PC-9 (cell line): ENCODE data around the gene EHBP1. TPM values are rescaled to one million over a fixed set of nuclear protein-coding genes. Genes with fewer than 3 reads are reported as not detected.

Experiments
- BruUV-seq: library from RNA; stranded (reverse); fragments of 400-500 nt; replicated peaks from 2 replicates; lab custom pipeline; 2021; lab: Mats Ljungman, UMichigan
- CTCF ChIA-PET: fragments of 300-600 bp; sonication (Branson Sonifier 250); formaldehyde crosslinking; loops from one replicate; lab custom pipeline; 2022; ENCODE audit warnings: antibody characterized with exemption; lab: Charles Lee
- POLR2A ChIA-PET: fragments of 300-600 bp; sonication (Branson Sonifier 250); formaldehyde crosslinking; loops from one replicate; lab custom pipeline; 2022; ENCODE audit warnings: antibody characterized with exemption; ENCODE audit not compliant: unreplicated experiment; lab: Charles Lee
- DNase-seq, 2 experiments: peaks; one replicate each; pipeline versions ENCODE4 v3.0.0 to v3.0.0-alpha.2; 2015 to 2022; ENCODE audit warnings: mixed read lengths in 1 of 2
- H2AFZ ChIP-seq: fragments of 200-600 bp; sonication (generic); 2 replicates; pipeline ENCODE4 v1.8.1; 2017; ENCODE audit warnings: antibody characterized with exemption
- H3F3A ChIP-seq: fragments of 200-600 bp; sonication (generic); 2 replicates; pipeline ENCODE4 v1.8.1; 2017; ENCODE audit warnings: antibody characterized with exemption, mild to moderate bottlenecking, low read depth; ENCODE audit not compliant: insufficient read depth
- H3K27ac ChIP-seq: fragments of 200-600 bp; sonication (generic); 2 replicates; pipeline ENCODE4 v1.6.1; 2016; ENCODE audit warnings: mixed run types
- H3K27me3 ChIP-seq: fragments of 200-600 bp; sonication (generic); 2 replicates; pipeline ENCODE4 v1.6.1; 2016; ENCODE audit warnings: low read depth, mixed run types; ENCODE audit not compliant: insufficient read depth
- H3K36me3 ChIP-seq: fragments of 200-600 bp; sonication (generic); 2 replicates; pipeline ENCODE4 v1.6.1; 2016; ENCODE audit warnings: low read depth, mixed run types
- H3K4me1 ChIP-seq: fragments of 200-600 bp; sonication (generic); replicated peaks from 2 replicates; pipeline ENCODE4 v1.6.1; 2016; ENCODE audit warnings: mixed run types; ENCODE audit not compliant: insufficient read depth
- H3K4me2 ChIP-seq: fragments of 200-600 bp; sonication (generic); 2 replicates; pipeline ENCODE4 v1.6.1; 2017; ENCODE audit warnings: mixed run types
- H3K4me3 ChIP-seq: fragments of 200-600 bp; sonication (generic); 2 replicates; pipeline ENCODE4 v1.6.1; 2016; ENCODE audit warnings: mixed run types
- H3K79me2 ChIP-seq: fragments of 200-600 bp; sonication (generic); 2 replicates; pipeline ENCODE4 v1.6.1; 2017; ENCODE audit warnings: low read depth, mixed run types
- H3K9me2 ChIP-seq: fragments of 200-600 bp; sonication (generic); 2 replicates; pipeline ENCODE4 v1.8.1; 2017; ENCODE audit warnings: mild to moderate bottlenecking; ENCODE audit not compliant: insufficient read depth
- H3K9me3 ChIP-seq: fragments of 200-600 bp; sonication (generic); 2 replicates; pipeline ENCODE4 v1.8.1; 2016; ENCODE audit warnings: low read depth; ENCODE audit not compliant: insufficient read depth
- H4K20me1 ChIP-seq: fragments of 200-600 bp; sonication (generic); 2 replicates; pipeline ENCODE4 v1.8.1; 2017; ENCODE audit not compliant: insufficient read depth
- EZH2 ChIP-seq: fragments of 200-600 bp; sonication (generic); IDR thresholded peaks from 2 replicates; pipeline ENCODE4 v1.8.0; 2017; ENCODE audit warnings: antibody characterized with exemption, low read depth
- intact Hi-C: fragments of 100-400 bp; cut with micrococcal nuclease; formaldehyde crosslinking; loops from one replicate; pipeline ENCODE4 v1.10.0; 2022; ENCODE audit not compliant: unreplicated experiment
- total RNA-seq: library from RNA; stranded (reverse); gene quantifications from 2 replicates; pipeline ENCODE4 v1.2.3, GENCODE V29; 2021
- TF ChIP-seq, protein P1 (sequence below): fragments of 200-600 bp; sonication (generic); conservative IDR thresholded peaks from 2 replicates; pipeline ENCODE4 v1.6.1; 2017; ENCODE audit warnings: mixed run types, antibody characterized with exemption, mild to moderate bottlenecking, moderate library complexity

EHBP1 gene
- total RNA-seq, 1 experiment from 2014 or later, result 100 TPM

DNA sequence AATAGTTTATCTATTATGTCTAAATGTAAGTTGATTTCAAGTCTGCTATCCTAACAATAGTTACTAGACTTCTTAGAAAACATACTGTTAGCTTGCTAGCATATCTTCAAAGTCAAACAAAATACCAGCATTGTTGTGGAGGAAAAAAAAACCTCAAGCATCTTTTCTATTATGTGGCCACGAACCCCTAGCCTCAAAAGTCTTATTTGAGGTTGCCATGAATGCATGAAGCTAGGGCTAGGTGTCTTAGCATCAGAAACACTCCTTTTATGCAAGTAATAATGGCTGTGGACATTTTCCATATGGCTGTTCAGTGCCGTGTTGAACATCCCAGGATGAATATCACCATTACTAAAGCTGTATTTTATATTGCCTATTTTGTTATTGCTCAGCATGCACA lies 258.5 kb downstream of the EHBP1 start:
- no peaks in the 10 kb centered on the region for H3K9me2 ChIP-seq
- no peaks in the 10 kb centered on the region for H3K9me3 ChIP-seq
- no peaks in the 10 kb centered on the region for H3F3A ChIP-seq
- H3K4me3 ChIP-seq, result no peak overlapping the region
- ChIA-PET POLR2A (no interaction called here), CTCF (no interaction called here)
- no peak overlapping the region for H3K27ac ChIP-seq
- no peak for DNase-seq
- H3K4me1 ChIP-seq, result no peaks in the 10 kb centered on the region
- intact Hi-C loops, result no loop called here
- H4K20me1 ChIP-seq, result no peaks in the 10 kb centered on the region
- 0 out of 2 replicates have a peak, but pooled peaks cover under 1% of the 10 kb centered on the region for H3K36me3 ChIP-seq
- no peak for TF ChIP-seq EZH2
- no TSS peak for BruUV-seq
- H3K27me3 ChIP-seq, result no peaks in the 10 kb centered on the region
- H3K4me2 ChIP-seq, result no peak overlapping the region
- no peaks in the 10 kb centered on the region for H3K79me2 ChIP-seq
- H2AFZ ChIP-seq, result no peak overlapping the region

DNA sequence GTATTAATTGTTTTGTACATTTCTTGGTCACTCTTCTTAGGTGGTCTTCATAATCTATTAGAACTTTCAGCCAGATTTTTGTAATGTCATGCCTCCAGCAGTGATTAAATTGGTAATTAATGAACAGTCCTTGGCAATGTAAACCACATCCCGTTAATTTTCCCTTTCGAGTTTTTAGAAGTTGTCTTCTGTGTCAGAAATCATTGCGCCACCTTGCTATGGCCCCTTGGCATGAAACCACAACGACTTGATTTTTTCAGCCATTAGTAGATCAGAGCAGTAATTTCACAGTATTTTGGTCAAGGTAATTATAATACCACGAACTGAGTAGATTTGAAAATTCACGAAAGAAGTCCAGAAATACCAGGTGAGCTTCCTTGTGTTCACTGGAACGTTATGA lies 259.2 kb downstream of the EHBP1 start:
- no TSS peak for BruUV-seq
- POLR2A ChIA-PET, result no interaction called here
- CTCF ChIA-PET, result no interaction called here

DNA sequence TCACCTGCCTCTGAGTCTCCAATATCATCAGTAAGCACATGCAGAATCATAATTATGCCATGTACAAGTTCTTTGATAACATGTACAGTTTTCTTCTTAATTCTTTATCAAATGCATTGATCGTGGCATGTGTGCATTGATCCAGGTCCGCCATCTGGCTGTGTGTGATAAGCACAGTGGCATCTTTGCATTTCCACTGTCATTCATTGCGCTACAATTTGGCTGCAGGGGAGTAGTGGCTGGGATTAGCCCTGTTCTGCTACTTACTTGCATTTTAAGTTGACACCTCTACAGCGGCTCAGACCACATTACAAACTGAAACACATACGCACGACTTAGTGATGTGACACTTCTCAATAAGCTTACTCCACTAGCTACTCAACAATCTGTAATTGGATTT lies 261.5 kb downstream of the EHBP1 start:
- no peak overlapping the region for H3K4me3 ChIP-seq
- no peak for DNase-seq
- H3K9me2 ChIP-seq, result no peaks in the 10 kb centered on the region
- H3F3A ChIP-seq, result no peaks in the 10 kb centered on the region
- H2AFZ ChIP-seq, result no peak overlapping the region
- CTCF ChIA-PET, result no interaction called here
- H3K4me2 ChIP-seq, result no peak overlapping the region
- no peaks in the 10 kb centered on the region for H3K4me1 ChIP-seq
- TF ChIP-seq, protein P1, sequence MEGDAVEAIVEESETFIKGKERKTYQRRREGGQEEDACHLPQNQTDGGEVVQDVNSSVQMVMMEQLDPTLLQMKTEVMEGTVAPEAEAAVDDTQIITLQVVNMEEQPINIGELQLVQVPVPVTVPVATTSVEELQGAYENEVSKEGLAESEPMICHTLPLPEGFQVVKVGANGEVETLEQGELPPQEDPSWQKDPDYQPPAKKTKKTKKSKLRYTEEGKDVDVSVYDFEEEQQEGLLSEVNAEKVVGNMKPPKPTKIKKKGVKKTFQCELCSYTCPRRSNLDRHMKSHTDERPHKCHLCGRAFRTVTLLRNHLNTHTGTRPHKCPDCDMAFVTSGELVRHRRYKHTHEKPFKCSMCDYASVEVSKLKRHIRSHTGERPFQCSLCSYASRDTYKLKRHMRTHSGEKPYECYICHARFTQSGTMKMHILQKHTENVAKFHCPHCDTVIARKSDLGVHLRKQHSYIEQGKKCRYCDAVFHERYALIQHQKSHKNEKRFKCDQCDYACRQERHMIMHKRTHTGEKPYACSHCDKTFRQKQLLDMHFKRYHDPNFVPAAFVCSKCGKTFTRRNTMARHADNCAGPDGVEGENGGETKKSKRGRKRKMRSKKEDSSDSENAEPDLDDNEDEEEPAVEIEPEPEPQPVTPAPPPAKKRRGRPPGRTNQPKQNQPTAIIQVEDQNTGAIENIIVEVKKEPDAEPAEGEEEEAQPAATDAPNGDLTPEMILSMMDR, result no peak
- no peak for TF ChIP-seq EZH2
- H3K27me3 ChIP-seq, result no peaks in the 10 kb centered on the region
- POLR2A ChIA-PET, result interaction anchor here (0.6 kb wide), 1 partner anchor 16 kb away, joined by 4 read pairs; no protein-coding TSS in a partner anchor
- H3K9me3 ChIP-seq, result no peaks in the 10 kb centered on the region
- no peak overlapping the region for H3K27ac ChIP-seq
- no TSS peak for BruUV-seq
- no peaks in the 10 kb centered on the region for H4K20me1 ChIP-seq
- H3K36me3 ChIP-seq, result no peaks in the 10 kb centered on the region
- intact Hi-C loops, result no loop called here
- no peaks in the 10 kb centered on the region for H3K79me2 ChIP-seq

More for the DNA sequence above, 259.2 kb downstream of the EHBP1 start:
- Histone ChIP-seq H3K79me2 (no peaks in the 10 kb centered on the region), H3K36me3 (no peaks in the 10 kb centered on the region), H3K9me3 (no peaks in the 10 kb centered on the region), H3K27ac (no peak overlapping the region), H4K20me1 (no peaks in the 10 kb centered on the region), H2AFZ (no peak overlapping the region), H3K27me3 (no peaks in the 10 kb centered on the region), H3K4me2 (no peak overlapping the region), H3K4me1 (no peaks in the 10 kb centered on the region), H3K9me2 (no peaks in the 10 kb centered on the region), H3F3A (no peaks in the 10 kb centered on the region), H3K4me3 (no peak overlapping the region)
- no peak for DNase-seq
- intact Hi-C loops, result no loop called here
- no peak for TF ChIP-seq EZH2
- TF ChIP-seq, protein P1, result no peak

DNA sequence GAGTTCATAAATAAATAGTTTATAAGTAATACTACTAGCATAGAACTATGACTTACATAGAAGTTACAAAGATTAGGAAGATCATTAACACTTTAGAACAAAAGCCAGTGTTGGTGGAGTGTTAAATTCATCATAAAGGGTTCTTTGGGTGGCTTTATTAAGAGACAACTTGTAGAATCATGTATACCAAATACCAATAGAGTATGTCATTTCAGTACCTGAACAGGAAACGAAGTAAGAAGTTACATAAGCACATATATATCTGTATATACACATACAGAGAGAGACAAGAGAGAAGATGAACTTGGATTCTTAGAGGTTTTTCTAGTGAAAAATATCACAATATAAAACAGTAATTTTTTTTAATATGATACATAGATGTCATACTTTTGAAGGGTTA lies 262.7 kb downstream of the EHBP1 start:
- CTCF ChIA-PET, result no interaction called here
- no peaks in the 10 kb centered on the region for H3K9me2 ChIP-seq
- intact Hi-C loops, result no loop called here
- no peaks in the 10 kb centered on the region for H3K9me3 ChIP-seq
- H3K27me3 ChIP-seq, result no peaks in the 10 kb centered on the region
- POLR2A ChIA-PET, result no interaction called here
- H3K79me2 ChIP-seq, result no peaks in the 10 kb centered on the region
- no peaks in the 10 kb centered on the region for H4K20me1 ChIP-seq
- no peaks in the 10 kb centered on the region for H3K36me3 ChIP-seq
- no peak overlapping the region for H3K27ac ChIP-seq
- no peak for TF ChIP-seq EZH2
- TF ChIP-seq, protein P1, result no peak
- H3K4me3 ChIP-seq, result no peak overlapping the region
- H3F3A ChIP-seq, result no peaks in the 10 kb centered on the region
- H3K4me2 ChIP-seq, result no peak overlapping the region
- BruUV-seq, result no TSS peak
- no peaks in the 10 kb centered on the region for H3K4me1 ChIP-seq
- H2AFZ ChIP-seq, result no peak overlapping the region
- DNase-seq, result no peak
